Endothelial cell of umbilical vein (primary cell): Measurements from ENCODE around the gene AK8. TPM values are rescaled to one million over a fixed set of nuclear protein-coding genes. Genes with fewer than 3 reads are reported as not detected.

Experiments used
- BruUV-seq: library from RNA; stranded (reverse); fragments of 400-500 nt; replicated peaks from 2 replicates; lab custom pipeline; 2021; lab: Mats Ljungman, UMichigan
- CTCF ChIA-PET: fragments of 300-600, 350-600 bp; sonication (Branson Sonifier 250); formaldehyde crosslinking; loops from one replicate; lab custom pipeline; 2021; ENCODE audit warnings: antibody characterized with exemption, inconsistent platforms; lab: Charles Lee
- POLR2A ChIA-PET: fragments of 300-600, 350-600 bp; sonication (Branson Sonifier 250); formaldehyde crosslinking; loops from one replicate; lab custom pipeline; 2021; ENCODE audit warnings: antibody characterized with exemption, inconsistent platforms; lab: Charles Lee
- DNase-seq: peaks from one replicate; pipeline ENCODE4 v3.0.0-alpha.2; 2011; ENCODE audit warnings: low read depth, low spot score
- FAIRE-seq: peaks from 2 replicates; lab custom pipeline; 2011; peaks lifted over from hg19 to GRCh38; lab: Jason Lieb, UNC
- H2AFZ ChIP-seq: 2 replicates; pipeline ENCODE4 v1.6.0; 2012; ENCODE audit warnings: low read depth, low read length, control low read depth, inconsistent platforms
- H3K27ac ChIP-seq: 2 replicates; pipeline ENCODE4 v1.5.1; 2011; ENCODE audit warnings: low read depth, mild to moderate bottlenecking, control low read depth, low read length, moderate library complexity; ENCODE audit not compliant: insufficient read depth
- H3K27me3 ChIP-seq, 2 experiments: 2 replicates each; pipeline versions ENCODE4 v1.6.0 to v1.6.1; 2011; ENCODE audit warnings: low read length in 2 of 2, mixed read lengths in 1 of 2; ENCODE audit not compliant: control insufficient read depth in 2 of 2, insufficient read depth in 2 of 2
- H3K36me3 ChIP-seq, 2 experiments: 2 replicates in 1 of 2; 3 replicates in 1 of 2; pipeline ENCODE4 v1.5.1; 2011; ENCODE audit warnings: low read length in 2 of 2, mild to moderate bottlenecking in 1 of 2, moderate library complexity in 1 of 2; ENCODE audit not compliant: control insufficient read depth in 2 of 2, insufficient read depth in 2 of 2; ENCODE audit errors: extremely low read depth in 1 of 2
- H3K4me1 ChIP-seq: 3 replicates; pipeline ENCODE4 v1.5.1; 2011; ENCODE audit warnings: mild to moderate bottlenecking, low read length; ENCODE audit not compliant: control insufficient read depth, insufficient read depth; ENCODE audit errors: extremely low read depth
- H3K4me2 ChIP-seq: 2 replicates; pipeline ENCODE4 v1.6.1; 2011; ENCODE audit warnings: low read length, control low read depth, mixed read lengths; ENCODE audit not compliant: insufficient read depth
- H3K4me3 ChIP-seq, 3 experiments: fragments of 200-600 bp in 1 of 3; sonication (generic), shearing (Covaris generic) in 1 of 3; replicated peaks in 1 of 3; 2 replicates each; pipeline ENCODE4 v1.5.1; 2011 to 2016; ENCODE audit warnings: control low read depth in 3 of 3, low read length in 3 of 3, mild to moderate bottlenecking in 2 of 3, inconsistent platforms in 1 of 3, low read depth in 1 of 3, moderate library complexity in 1 of 3; ENCODE audit not compliant: insufficient read depth in 1 of 3
- H3K79me2 ChIP-seq: 2 replicates; pipeline ENCODE4 v1.6.0; 2012; ENCODE audit warnings: low read length, inconsistent platforms; ENCODE audit not compliant: control insufficient read depth, insufficient read depth
- H3K9ac ChIP-seq: replicated peaks from 2 replicates; pipeline ENCODE3; 2011; ENCODE audit warnings: low read length, control low read depth; ENCODE audit not compliant: insufficient read depth; ENCODE audit errors: extremely low read depth
- H3K9me1 ChIP-seq: replicated peaks from 3 replicates; pipeline ENCODE4 v1.6.0; 2011; ENCODE audit warnings: mild to moderate bottlenecking, low read length; ENCODE audit not compliant: control insufficient read depth, insufficient read depth; ENCODE audit errors: extremely low read depth
- H3K9me3 ChIP-seq: replicated peaks from 2 replicates; pipeline ENCODE4 v1.5.1; 2012; ENCODE audit warnings: low read length, inconsistent platforms; ENCODE audit not compliant: control insufficient read depth, insufficient read depth
- H4K20me1 ChIP-seq: replicated peaks from 2 replicates; pipeline ENCODE3; 2011; ENCODE audit warnings: mild to moderate bottlenecking, low read length; ENCODE audit not compliant: control insufficient read depth, insufficient read depth; ENCODE audit errors: extremely low read depth
- CTCF ChIP-seq, 2 donors: IDR thresholded peaks; 1 replicate in 1 of 2; 2 replicates in 1 of 2; pipeline ENCODE4 v1.5.1; 2011; ENCODE audit warnings: low read length in 2 of 2, mild to moderate bottlenecking in 2 of 2, moderate library complexity in 2 of 2, control low read depth in 1 of 2, inconsistent platforms in 1 of 2, low read depth in 1 of 2; ENCODE audit not compliant: insufficient read depth in 1 of 2; ENCODE audit errors: extremely low read depth in 1 of 2
- EZH2 ChIP-seq: IDR thresholded peaks from 2 replicates; pipeline ENCODE4 v1.6.1; 2012; ENCODE audit warnings: borderline replicate concordance, low read depth, mild to moderate bottlenecking, moderate library complexity, low read length, inconsistent platforms; ENCODE audit not compliant: severe bottlenecking
- FOS ChIP-seq: IDR thresholded peaks from 2 replicates; pipeline ENCODE4 v1.6.1; 2011; ENCODE audit warnings: mild to moderate bottlenecking, low read length, moderate library complexity, borderline replicate concordance; ENCODE audit not compliant: insufficient read depth
- GATA2 ChIP-seq: IDR thresholded peaks from 2 replicates; pipeline ENCODE4 v1.7.0; 2011; ENCODE audit warnings: low read depth, mild to moderate bottlenecking, moderate library complexity, mixed read lengths, low read length; ENCODE audit not compliant: insufficient read length, insufficient read depth
- JUN ChIP-seq: IDR thresholded peaks from 2 replicates; pipeline ENCODE4 v1.6.1; 2011; ENCODE audit warnings: borderline replicate concordance, low read depth; ENCODE audit not compliant: insufficient read length, insufficient read depth
- MAX ChIP-seq: IDR thresholded peaks from 2 replicates; pipeline ENCODE4 v1.6.1; 2011; ENCODE audit not compliant: insufficient read depth, insufficient read length
- MYC ChIP-seq: IDR thresholded peaks from one replicate; pipeline ENCODE4 v1.6.1; 2011; ENCODE audit warnings: mild to moderate bottlenecking, low read depth, low read length
- POLR2A ChIP-seq: IDR thresholded peaks from 2 replicates; pipeline ENCODE4 v1.6.1; 2012; ENCODE audit warnings: low read depth, mild to moderate bottlenecking, control low read depth, low read length
- POLR2AphosphoS5 ChIP-seq: IDR thresholded peaks from 2 replicates; pipeline ENCODE4 v1.6.1; 2012; ENCODE audit warnings: low read depth, mild to moderate bottlenecking, control low read depth, low read length, moderate library complexity; ENCODE audit not compliant: insufficient read depth
- dilution Hi-C: fragments of 300-500 bp; cut with MboI; formaldehyde crosslinking; loops from one replicate; pipeline ENCODE4 v1.15.0; 2019; ENCODE audit warnings: low sequenced_read_pairs; ENCODE audit not compliant: extremely low pct_ligation_motif_present
- intact Hi-C: fragments of 100-400 bp; cut with micrococcal nuclease; formaldehyde crosslinking; loops from one replicate; pipeline ENCODE4 v1.10.0; 2022
- polyA plus RNA-seq, 4 experiments: library from polyadenylated mRNA; depleted of rRNA in 3 of 4; stranded (reverse) in 3 of 4; unstranded in 1 of 4; fragments of >200 nt; gene quantifications; 2 replicates each; pipeline versions ENCODE4 v1.2.1 to v1.2.3, GENCODE V29; 2011 to 2012; ENCODE audit warnings: missing spikeins in 1 of 4
- total RNA-seq: library from RNA; stranded (reverse); gene quantifications from 2 replicates; pipeline ENCODE4 v1.2.3, GENCODE V29; 2021

AK8 gene
- total and polyA plus RNA-seq, 2 donors (not counting 3 experiments of a cell fraction or from before 2014, with no cell fraction given), result 0.06 TPM; not detected in 1

GRCh38 chr9:132717326-132717945 lies 160.6 kb downstream of the AK8 start:
- no peaks in the 10 kb centered on the region for H3K9me1 ChIP-seq
- no peak overlapping the region for H3K4me3 ChIP-seq
- peaks cover 9% of the 10 kb centered on the region in 2 experiments for H3K27me3 ChIP-seq
- POLR2A ChIA-PET, result no interaction called here
- no peaks in the 10 kb centered on the region for H3K36me3 ChIP-seq
- DNase-seq (no peak), FAIRE-seq (no peak)
- H3K9ac ChIP-seq, result no peak overlapping the region
- no peaks in the 10 kb centered on the region for H4K20me1 ChIP-seq
- H3K27ac ChIP-seq, result no peak overlapping the region
- intact Hi-C loops (no loop called here), dilution Hi-C loops (no loop called here)
- TF ChIP-seq POLR2A (no peak), EZH2 (no peak), CTCF (IDR thresholded peaks at IDR 0.05; ENCODE audit: extremely low read depth in 1 of 2, insufficient read depth in 1 of 2, low read depth in 1 of 2, low read length in 2 of 2) (no peak), GATA2 (no peak), JUN (no peak), POLR2AphosphoS5 (no peak), MAX (no peak), MYC (no peak), FOS (no peak)
- CTCF ChIA-PET, result no interaction called here
- H3K79me2 ChIP-seq, result no peaks in the 10 kb centered on the region
- no peaks in the 10 kb centered on the region for H3K4me1 ChIP-seq
- H3K9me3 ChIP-seq, result no peaks in the 10 kb centered on the region
- BruUV-seq, result no TSS peak
- no peak overlapping the region for H3K4me2 ChIP-seq
- no peak overlapping the region for H2AFZ ChIP-seq
